Skeletal muscle satellite cell (primary cell): ENCODE data around the gene FMN2.
"Not testable (repeated sequence)": the region's sequence is repeated elsewhere in the genome, so short reads cannot be mapped to it uniquely, and the experiment has no call there.

Experiments used
- H3K27me3 ChIP-seq: 2 replicates; pipeline ENCODE4 v1.7.0; 2013; ENCODE audit warnings: low read length; ENCODE audit not compliant: control insufficient read depth, insufficient read depth
- H3K36me3 ChIP-seq: 2 replicates; pipeline ENCODE4 v1.7.0; 2013; ENCODE audit warnings: mild to moderate bottlenecking, control low read depth, low read length; ENCODE audit not compliant: insufficient read depth
- H3K4me1 ChIP-seq: 2 replicates; pipeline ENCODE4 v1.7.0; 2013; ENCODE audit warnings: low read length; ENCODE audit not compliant: control insufficient read depth, insufficient read depth
- H3K4me2 ChIP-seq: 2 replicates; pipeline ENCODE4 v1.7.0; 2013; ENCODE audit warnings: mild to moderate bottlenecking, low read length
- H3K4me3 ChIP-seq: 2 replicates; pipeline ENCODE4 v1.7.0; 2013; ENCODE audit warnings: low read length
- H3K9ac ChIP-seq: 2 replicates; pipeline ENCODE4 v1.7.0; 2013; ENCODE audit warnings: mild to moderate bottlenecking, low read depth, low read length, moderate library complexity
- H3K9me3 ChIP-seq: replicated peaks from 2 replicates; pipeline ENCODE4 v1.7.0; 2013; ENCODE audit warnings: mild to moderate bottlenecking, control low read depth, low read length

FMN2 gene

DNA sequence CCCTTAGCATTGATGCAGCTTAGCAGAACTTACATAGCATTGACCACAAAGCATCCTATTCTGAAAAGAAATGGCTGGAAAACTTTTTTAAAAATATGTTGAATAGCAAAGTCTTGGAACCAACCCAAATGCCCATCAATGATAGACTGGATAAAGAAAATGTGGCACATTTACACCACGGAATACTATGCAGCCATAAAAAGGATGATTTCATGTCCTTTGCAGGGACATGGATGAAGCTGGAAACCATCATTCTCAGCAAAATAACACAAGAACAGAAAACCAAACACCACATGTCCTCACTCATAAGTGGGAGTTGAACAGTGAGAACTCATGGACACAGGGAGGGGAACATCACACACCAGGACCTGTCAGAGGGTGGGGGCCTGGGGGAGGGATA is 323.3 kb downstream of the FMN2 start:
- H3K36me3 ChIP-seq, H3K9me3 ChIP-seq, H3K9ac ChIP-seq, H3K4me3 ChIP-seq, H3K4me2 ChIP-seq, H3K27me3 ChIP-seq: not testable (repeated sequence)
- peaks cover 15% of the 10 kb centered on the region for H3K4me1 ChIP-seq

DNA sequence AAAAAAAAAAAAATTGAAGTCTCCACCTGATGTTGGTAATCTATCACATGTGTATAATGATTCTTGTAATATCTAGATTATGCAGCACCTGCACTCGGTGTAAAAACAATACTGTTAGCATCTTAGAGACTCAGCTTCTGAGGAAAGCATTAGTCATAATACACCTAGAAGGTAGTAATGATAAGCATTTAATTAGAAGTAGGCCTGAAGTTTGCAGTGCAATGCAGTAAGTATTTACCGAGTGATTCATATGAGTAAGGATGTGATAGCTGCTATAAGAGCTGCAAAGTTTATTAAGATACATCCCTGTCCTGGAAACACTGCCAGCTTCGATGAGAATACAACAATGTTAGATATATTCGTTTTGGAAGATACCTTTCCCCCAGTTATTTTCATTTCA is 323.8 kb downstream of the FMN2 start:
- Histone ChIP-seq H3K9me3 (no peaks in the 10 kb centered on the region), H3K27me3 (no peaks in the 10 kb centered on the region), H3K36me3 (no peaks in the 10 kb centered on the region), H3K4me1 (peaks cover 15% of the 10 kb centered on the region), H3K9ac (no peak overlapping the region), H3K4me3 (no peak overlapping the region), H3K4me2 (no peak overlapping the region)

DNA sequence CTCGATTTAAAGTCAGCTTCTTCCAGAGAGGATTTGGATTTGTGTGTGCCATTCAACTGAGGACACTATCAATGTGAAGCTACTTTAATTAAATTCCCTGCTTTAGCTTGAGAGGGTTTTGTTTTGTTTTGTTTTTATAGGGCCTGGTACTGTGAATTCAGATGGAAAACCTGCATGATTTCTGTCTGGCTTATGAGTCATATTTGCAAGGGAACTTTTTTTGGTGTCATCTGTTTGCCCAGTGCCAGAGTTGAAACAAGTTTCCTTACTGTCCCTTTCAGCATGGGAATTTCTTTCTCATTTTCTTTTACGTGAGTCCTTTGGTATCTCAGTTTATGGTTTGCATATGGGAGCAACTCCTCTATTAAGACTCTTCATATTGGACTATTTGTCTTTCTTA is 325.6 kb downstream of the FMN2 start:
- H3K4me3 ChIP-seq, result no peak overlapping the region
- no peaks in the 10 kb centered on the region for H3K9me3 ChIP-seq
- no peak overlapping the region for H3K9ac ChIP-seq
- no peaks in the 10 kb centered on the region for H3K27me3 ChIP-seq
- no peak overlapping the region for H3K4me2 ChIP-seq
- H3K4me1 ChIP-seq, result peaks cover 15% of the 10 kb centered on the region
- H3K36me3 ChIP-seq, result no peaks in the 10 kb centered on the region

DNA sequence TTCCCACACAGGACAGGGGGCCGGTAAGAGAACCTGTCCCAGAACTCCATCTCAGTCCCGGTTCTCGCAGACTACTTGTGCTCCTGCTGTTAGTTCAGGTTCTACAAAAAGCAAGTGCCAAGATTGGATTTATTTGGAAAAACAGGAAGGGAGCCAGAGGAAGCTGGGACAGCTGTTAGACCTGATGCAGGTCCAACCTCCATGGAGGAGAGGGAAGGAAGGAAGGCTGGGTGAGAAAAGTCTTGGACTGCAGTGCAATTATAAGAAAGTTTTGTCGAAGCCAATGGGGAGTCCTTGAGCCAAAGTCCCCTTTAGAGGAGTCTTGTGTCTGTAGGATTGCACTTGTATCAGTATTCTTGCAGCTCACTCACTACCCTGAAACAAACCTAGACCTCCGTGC is 329.1 kb downstream of the FMN2 start:
- no peaks in the 10 kb centered on the region for H3K36me3 ChIP-seq

DNA sequence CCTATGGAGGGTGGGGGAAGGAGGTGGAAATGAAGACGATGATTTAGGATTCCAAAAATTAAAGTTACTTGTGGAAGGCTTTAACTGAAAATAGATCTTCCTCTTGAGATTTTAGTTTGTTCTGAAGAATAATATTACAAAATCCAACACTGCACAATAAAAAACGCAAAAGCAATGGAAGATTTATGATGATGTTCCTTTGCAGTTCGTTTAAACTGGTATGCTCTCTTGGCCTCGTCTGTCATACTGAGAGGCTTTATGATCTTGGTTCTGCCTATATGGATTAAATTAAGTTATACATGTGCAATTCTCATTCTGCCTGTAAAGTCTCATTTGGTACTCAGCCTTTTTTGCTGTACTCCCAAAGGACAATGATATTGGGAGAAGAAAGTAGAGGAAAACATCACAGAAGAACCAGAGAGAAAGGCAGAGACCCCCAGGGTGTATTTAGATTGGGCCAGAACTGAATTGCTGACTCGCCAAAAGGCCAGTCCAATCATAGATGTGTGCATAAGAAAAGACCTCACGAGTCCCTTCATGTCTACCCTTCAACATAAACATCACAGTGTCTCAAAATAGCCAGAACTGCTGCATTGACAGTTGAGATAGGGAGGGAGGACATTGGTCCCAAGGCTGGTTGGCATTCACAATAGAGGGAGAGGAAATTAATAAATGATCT is 331.7 kb downstream of the FMN2 start:
- Histone ChIP-seq H3K4me2 (no peak overlapping the region), H3K36me3 (no peaks in the 10 kb centered on the region), H3K4me1 (no peaks in the 10 kb centered on the region), H3K27me3 (no peaks in the 10 kb centered on the region), H3K4me3 (no peak overlapping the region), H3K9ac (no peak overlapping the region), H3K9me3 (no peaks in the 10 kb centered on the region)

More for the DNA sequence above, 329.1 kb downstream of the FMN2 start:
- Histone ChIP-seq H3K4me3 (no peak overlapping the region), H3K27me3 (no peaks in the 10 kb centered on the region), H3K4me2 (no peak overlapping the region), H3K9ac (no peak overlapping the region), H3K9me3 (no peaks in the 10 kb centered on the region), H3K4me1 (peaks cover 9% of the 10 kb centered on the region)

DNA sequence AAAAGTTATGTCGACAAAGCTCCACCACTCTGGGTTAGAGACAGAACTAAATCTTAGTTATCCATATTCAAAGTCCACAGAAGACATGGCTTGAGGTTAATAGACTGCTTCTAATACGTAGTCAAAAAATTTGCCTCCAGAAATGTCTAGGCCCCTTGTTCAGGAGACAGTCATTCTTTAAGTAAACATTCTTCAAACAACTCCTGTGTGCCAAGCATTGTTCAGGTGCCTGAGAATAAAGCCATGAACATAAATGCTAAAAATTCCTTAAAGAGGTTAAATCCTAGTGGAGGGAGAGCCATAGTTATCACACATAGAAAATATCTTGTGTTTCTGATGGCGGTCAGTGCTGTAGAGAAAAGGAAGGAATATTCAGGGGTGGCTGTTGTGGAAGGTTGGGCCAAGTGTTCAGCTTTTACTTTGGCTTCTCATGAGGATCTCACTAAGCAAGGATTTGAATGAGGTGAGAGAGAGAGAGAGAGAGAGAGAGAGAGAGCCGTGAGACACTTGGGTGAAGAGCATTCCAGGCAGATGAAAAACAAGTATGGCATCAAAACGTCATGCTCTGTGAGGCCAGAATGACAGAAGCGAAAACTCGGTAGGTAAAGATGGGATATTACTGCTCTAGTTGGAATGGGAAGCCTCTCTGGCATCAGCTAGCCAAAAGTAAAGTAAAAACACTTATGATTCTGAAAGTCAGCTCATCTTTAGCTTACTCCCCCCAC is 333.2 kb downstream of the FMN2 start:
- Histone ChIP-seq H3K36me3 (no peaks in the 10 kb centered on the region), H3K4me3 (no peak overlapping the region), H3K9me3 (no peaks in the 10 kb centered on the region), H3K4me2 (no peak overlapping the region), H3K9ac (no peak overlapping the region), H3K4me1 (no peaks in the 10 kb centered on the region), H3K27me3 (no peaks in the 10 kb centered on the region)

DNA sequence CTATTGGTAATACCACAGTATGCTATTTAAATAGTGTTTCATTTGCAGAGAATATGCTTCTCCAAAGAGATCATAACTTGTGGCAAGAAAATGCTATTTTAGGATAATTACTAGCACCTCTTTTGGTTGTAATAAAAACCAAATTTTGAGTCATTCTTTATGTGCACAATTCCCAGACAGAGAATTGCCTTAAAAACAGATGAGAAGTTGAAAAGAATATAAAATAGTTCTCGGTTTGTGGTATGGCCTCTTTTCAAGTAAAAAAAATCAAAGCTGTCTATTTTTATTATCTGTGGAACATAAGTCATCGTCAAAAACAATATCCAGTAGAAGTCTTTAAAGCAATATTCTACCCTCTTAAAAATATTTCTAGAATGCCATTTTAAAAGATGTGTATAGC is 334.4 kb downstream of the FMN2 start:
- Histone ChIP-seq H3K4me2 (no peak overlapping the region), H3K4me3 (no peak overlapping the region), H3K36me3 (no peaks in the 10 kb centered on the region), H3K4me1 (no peaks in the 10 kb centered on the region), H3K9ac (no peak overlapping the region), H3K9me3 (no peaks in the 10 kb centered on the region), H3K27me3 (no peaks in the 10 kb centered on the region)

DNA sequence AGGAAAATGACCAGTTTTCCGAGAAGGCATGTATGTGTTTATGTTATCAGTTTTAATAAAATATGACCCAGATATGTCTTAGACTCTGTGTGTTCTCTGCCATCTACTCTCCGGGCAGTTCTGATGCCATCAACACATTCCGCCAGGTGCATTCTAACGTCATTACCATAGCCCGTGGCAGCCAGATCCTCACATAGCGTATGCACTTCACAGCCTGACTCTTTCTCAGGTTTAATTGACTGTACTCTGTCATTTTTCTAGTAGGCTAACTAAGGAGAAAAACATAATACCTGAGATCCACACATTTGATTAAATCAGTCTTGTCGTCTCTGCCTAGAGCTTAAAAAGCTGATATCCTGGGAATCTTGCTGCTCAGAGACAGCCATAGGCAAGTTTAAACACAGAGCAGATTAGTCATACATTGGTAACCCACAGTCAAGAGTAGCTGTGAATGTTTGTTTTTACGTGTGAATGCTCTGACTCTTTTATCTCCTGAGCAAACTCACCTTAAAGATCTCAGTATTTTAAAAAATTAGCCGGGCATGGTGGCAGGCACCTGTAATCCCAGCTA is 344.4 kb downstream of the FMN2 start:
- peaks cover 4% of the 10 kb centered on the region for H3K36me3 ChIP-seq
- H3K4me2 ChIP-seq, result no peak overlapping the region
- no peak overlapping the region for H3K4me3 ChIP-seq
- no peaks in the 10 kb centered on the region for H3K9me3 ChIP-seq
- no peaks in the 10 kb centered on the region for H3K4me1 ChIP-seq
- H3K9ac ChIP-seq, result no peak overlapping the region
- no peaks in the 10 kb centered on the region for H3K27me3 ChIP-seq

DNA sequence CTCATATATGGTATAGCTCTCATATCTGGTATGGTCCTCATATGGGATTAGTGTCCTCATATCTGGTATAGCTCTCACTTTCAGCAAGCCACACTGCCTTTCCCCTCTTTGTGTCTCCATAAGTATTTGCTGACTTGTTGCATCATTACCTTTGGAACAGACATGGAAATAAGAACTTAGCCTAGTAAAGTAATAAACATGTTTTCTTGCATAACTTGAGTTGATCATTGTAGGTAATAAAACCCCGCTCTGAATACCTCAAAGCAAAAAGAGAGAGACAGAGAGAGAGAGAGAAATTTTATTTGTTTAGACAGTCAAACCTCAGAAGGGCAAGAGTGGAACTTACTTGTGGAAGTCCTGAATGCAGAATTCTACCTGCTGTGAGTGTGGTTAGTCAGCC is 350.0 kb downstream of the FMN2 start:
- H3K36me3 ChIP-seq, result peaks cover 4% of the 10 kb centered on the region
- H3K9ac ChIP-seq, result no peak overlapping the region
- no peaks in the 10 kb centered on the region for H3K27me3 ChIP-seq
- H3K9me3 ChIP-seq, result no peaks in the 10 kb centered on the region
- H3K4me2 ChIP-seq, result no peak overlapping the region
- no peaks in the 10 kb centered on the region for H3K4me1 ChIP-seq
- no peak overlapping the region for H3K4me3 ChIP-seq

DNA sequence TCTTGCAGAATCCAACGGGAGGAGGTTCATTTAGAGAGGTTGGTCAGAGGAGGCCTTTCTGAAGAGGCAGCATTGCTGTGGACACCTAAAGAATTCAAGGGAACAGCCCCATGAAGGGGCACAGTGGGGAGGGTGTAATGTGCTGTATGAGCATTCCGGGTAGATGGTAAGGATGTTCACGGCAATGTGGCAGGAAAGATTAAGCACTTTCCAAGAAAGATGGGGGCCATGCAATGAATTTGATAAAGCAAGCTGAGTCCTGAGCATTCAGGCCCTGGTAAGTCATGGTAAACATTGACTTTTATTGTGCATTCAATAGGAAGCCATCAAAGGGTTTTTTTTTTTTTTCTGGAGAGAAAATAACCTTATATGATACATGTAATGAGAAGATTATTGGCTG is 353.7 kb downstream of the FMN2 start:
- Histone ChIP-seq H3K27me3 (no peaks in the 10 kb centered on the region), H3K4me3 (no peak overlapping the region), H3K4me2 (no peak overlapping the region), H3K4me1 (no peaks in the 10 kb centered on the region), H3K36me3 (no peaks in the 10 kb centered on the region), H3K9ac (no peak overlapping the region), H3K9me3 (no peaks in the 10 kb centered on the region)

DNA sequence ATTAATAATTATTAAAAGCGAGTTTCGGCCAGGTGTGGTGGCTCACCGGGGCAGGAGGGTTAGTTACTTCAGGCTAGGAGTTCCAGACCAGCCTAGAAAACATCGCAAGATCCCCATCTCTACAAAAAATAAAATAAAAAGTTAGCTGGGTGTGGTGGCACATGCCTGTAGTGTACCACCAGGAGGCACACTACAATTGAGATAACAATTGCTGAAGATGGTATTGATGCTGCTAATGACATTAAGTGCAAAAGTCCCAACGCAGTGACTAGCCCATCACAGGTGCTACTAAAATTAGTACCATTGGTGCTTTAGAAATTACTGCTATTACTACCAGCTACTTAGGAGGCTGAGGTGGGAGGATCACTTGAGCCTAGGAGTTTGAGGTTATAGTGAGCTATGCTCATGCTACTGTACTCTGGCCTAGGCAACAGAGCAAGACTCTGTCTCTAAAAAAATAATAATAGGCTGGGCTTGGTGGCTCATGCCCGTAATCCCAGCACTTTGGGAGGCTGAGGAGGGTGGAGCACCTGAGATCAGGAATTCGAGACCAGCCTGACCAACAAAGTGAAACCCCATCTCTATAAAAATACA is 363.6 kb downstream of the FMN2 start:
- Histone ChIP-seq H3K4me1 (peaks cover 3% of the 10 kb centered on the region), H3K9me3 (no peaks in the 10 kb centered on the region), H3K4me2 (no peak overlapping the region), H3K27me3 (no peaks in the 10 kb centered on the region), H3K9ac (no peak overlapping the region), H3K36me3 (peaks cover 3% of the 10 kb centered on the region), H3K4me3 (no peak overlapping the region)
